ENCODE measurements around the gene KLRC4. TPM values are rescaled to one million over a fixed set of nuclear protein-coding genes. Genes with fewer than 3 reads are reported as not detected.

The KLRC4 gene
- total and polyA plus RNA-seq, 2 of the 8 experiments (the other 6 are each of a cell fraction or from before 2014, with no cell fraction given): not detected

DNA sequence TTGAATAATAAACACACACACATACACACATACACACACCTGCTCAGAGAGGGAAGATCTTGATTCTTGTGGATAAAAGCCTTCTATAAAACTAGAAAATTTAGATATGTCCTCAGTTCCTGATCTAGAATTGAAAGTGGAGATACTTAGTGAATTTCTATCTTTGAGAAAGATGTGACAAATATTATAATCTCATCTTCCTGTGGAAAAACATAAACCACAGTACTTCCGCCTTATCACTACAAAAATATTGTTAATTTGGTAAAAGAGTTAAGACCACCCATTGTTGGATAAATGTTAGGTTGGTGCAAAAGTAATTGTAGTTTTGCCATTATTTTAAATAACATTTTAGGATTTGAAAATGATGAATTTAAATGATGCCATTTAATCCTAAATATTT, 19.7 kb downstream of the KLRC4 start, which contains the start of gene KLRK1 (continued):
- TF ChIP-seq SIN3A (conservative IDR thresholded peaks at IDR 0.05 in 1 of 2, IDR thresholded peaks at IDR 0.05 in 1 of 2; ENCODE audit: low read depth in 1 of 2, low read length in 2 of 2) (no peak), MAX (IDR thresholded peaks at IDR 0.05) (no peak), NRF1 (IDR thresholded peaks at IDR 0.05; ENCODE audit: low read depth, low read length) (no peak)

All from H1 (cell line).